Measurements from ENCODE around the gene LRRFIP1.

LRRFIP1 gene

DNA sequence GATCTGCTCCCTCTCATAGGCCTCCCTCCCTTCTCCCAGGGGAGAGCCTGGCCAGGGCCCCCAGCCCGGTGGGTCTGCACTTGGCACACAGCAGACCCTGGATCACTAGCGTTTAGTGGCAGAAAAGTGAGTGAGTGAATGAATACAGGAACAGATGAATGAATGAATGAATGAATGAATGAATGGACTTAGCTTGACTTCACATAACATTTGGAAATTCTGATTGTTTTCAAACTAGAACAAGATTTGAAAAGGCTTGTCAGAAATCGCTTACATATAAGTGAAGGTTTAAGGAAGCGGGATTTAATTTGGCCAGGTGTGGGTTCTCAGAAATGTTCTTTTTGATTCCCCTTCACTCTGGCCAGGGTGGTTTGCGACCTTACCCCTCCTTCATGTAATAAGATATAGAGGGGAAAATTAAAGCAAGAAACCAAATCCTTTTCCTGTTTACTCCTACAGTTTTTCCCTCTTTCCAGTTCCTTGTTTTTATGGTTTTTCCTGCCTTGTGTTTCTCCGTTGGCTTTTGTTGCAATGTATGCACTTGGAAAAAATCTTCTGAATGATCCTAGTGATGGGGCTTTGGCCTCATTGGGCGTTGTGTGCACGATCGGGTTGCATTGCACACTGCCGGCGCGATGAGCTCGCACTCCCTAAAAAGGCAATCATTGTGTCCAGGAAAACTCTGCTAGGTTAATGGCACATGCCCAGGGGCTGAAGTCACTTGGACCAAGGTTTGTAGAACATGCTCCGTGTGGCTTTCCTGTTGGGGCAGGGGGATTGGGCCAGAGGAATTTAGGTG lies 16.4 kb downstream of the LRRFIP1 start:
- no peak for DNase-seq (ENCODE audit: low read depth)
- H3K4me3 ChIP-seq (replicated peaks; ENCODE audit: low read depth, low read length), result no peak overlapping the region
- TF ChIP-seq, protein P1, sequence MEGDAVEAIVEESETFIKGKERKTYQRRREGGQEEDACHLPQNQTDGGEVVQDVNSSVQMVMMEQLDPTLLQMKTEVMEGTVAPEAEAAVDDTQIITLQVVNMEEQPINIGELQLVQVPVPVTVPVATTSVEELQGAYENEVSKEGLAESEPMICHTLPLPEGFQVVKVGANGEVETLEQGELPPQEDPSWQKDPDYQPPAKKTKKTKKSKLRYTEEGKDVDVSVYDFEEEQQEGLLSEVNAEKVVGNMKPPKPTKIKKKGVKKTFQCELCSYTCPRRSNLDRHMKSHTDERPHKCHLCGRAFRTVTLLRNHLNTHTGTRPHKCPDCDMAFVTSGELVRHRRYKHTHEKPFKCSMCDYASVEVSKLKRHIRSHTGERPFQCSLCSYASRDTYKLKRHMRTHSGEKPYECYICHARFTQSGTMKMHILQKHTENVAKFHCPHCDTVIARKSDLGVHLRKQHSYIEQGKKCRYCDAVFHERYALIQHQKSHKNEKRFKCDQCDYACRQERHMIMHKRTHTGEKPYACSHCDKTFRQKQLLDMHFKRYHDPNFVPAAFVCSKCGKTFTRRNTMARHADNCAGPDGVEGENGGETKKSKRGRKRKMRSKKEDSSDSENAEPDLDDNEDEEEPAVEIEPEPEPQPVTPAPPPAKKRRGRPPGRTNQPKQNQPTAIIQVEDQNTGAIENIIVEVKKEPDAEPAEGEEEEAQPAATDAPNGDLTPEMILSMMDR (IDR thresholded peaks at IDR 0.05; ENCODE audit: low read length, missing control alignments), result no peak

DNA sequence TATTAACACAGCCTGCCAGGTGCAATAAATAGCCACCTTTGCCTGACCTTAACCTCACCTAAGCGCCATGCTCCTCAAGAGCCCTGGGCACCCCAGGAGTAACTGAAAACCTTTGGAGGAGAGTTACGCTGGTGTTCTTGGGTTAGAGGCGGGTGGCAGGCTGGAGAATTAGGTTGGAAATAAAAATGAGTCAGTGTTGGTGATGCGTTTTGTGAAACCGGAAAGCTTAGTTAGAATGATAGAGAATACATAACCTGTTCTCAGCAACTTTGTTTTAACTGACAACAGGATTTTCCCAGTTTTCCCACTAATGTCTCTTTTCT lies 17.0 kb downstream of the LRRFIP1 start:
- no peak for DNase-seq (ENCODE audit: low read depth)
- TF ChIP-seq, protein P1 (IDR thresholded peaks at IDR 0.05; ENCODE audit: low read length, missing control alignments), result no peak
- H3K4me3 ChIP-seq (replicated peaks; ENCODE audit: low read depth, low read length), result no peak overlapping the region

DNA sequence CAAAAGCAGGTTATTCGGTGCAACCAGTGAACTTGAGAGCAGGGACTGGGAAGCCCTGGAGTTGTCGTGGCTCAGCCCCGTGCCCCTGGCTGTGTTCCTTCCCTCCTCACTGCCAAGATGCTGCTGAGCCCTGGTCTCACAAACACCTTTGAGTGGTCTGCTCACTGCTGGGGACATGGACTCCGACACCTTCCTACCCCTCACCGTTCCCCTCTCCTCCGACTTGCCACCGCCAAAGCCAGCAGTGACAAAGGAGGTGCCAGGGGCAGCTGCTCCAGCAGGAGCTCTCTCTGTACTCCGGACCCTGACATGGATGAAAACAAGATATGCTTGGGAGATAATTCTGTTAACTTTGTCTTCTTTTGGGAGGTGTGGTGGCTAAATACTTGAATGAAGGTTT lies 17.9 kb downstream of the LRRFIP1 start:
- TF ChIP-seq, protein P1 (IDR thresholded peaks at IDR 0.05; ENCODE audit: low read length, missing control alignments), result no peak
- DNase-seq (ENCODE audit: low read depth), result no peak
- H3K4me3 ChIP-seq (replicated peaks; ENCODE audit: low read depth, low read length), result no peak overlapping the region

DNA sequence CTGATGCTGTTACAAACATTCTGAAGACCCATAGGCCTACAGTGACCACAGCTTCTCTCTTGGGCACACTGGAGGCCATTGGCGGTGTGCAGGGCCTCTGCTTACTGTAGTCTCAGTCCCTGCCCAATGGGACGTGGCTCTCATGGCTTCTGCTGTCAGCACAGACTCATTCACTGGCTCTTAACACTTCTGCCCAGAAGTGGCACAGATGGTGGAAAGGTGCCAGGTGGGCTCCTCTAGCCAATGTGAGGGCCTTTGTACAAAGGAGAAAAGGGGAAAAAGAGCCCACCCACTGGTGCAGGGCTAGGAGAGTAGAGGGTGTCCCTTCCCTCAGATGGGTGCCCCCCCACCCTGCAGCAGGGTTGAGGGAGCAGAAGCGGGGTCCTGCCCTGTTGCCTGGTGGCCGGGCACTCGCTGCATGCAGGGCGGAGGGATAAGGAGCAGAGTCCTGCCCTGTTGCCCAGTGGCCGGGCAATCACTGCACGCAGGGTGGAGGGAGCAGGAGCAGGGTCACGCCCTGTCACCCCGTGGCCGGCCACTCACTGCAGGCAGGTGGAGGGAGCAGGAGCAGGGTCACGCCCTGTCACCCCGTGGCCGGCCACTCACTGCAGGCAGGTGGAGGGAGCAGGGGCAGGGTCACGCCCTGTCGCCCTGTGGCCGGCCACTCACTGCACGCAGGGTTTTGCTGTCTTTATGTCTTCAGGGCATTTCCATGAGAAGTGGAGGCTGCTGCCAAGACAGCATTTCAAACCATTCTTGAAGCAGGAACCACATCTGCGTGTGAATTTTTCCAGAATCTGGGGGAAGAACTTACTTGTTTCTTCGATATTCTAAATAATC lies 20.0 kb downstream of the LRRFIP1 start:
- H3K4me3 ChIP-seq (replicated peaks; ENCODE audit: low read depth, low read length), result no peak overlapping the region
- no peak for DNase-seq (ENCODE audit: low read depth)
- TF ChIP-seq, protein P1 (IDR thresholded peaks at IDR 0.05; ENCODE audit: low read length, missing control alignments), result no peak

DNA sequence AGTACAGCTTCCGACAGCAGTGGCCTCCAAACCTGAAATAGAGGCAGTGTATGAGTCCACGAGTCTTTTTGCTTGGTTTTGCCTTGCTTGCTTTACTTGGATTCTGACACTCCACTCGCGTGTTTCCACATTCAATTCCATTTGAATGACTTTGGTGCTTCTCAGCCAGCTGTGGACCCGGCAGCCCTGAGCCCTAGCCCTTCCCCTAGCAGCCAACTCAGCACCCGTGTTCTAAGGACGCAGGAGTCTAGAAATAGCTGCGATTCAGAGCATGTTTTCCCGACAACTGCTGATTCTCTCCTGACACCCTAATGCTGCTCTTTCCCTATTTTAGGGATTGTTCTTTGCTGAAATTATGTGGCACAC lies 20.6 kb downstream of the LRRFIP1 start:
- TF ChIP-seq, protein P1 (IDR thresholded peaks at IDR 0.05; ENCODE audit: low read length, missing control alignments), result no peak

DNA sequence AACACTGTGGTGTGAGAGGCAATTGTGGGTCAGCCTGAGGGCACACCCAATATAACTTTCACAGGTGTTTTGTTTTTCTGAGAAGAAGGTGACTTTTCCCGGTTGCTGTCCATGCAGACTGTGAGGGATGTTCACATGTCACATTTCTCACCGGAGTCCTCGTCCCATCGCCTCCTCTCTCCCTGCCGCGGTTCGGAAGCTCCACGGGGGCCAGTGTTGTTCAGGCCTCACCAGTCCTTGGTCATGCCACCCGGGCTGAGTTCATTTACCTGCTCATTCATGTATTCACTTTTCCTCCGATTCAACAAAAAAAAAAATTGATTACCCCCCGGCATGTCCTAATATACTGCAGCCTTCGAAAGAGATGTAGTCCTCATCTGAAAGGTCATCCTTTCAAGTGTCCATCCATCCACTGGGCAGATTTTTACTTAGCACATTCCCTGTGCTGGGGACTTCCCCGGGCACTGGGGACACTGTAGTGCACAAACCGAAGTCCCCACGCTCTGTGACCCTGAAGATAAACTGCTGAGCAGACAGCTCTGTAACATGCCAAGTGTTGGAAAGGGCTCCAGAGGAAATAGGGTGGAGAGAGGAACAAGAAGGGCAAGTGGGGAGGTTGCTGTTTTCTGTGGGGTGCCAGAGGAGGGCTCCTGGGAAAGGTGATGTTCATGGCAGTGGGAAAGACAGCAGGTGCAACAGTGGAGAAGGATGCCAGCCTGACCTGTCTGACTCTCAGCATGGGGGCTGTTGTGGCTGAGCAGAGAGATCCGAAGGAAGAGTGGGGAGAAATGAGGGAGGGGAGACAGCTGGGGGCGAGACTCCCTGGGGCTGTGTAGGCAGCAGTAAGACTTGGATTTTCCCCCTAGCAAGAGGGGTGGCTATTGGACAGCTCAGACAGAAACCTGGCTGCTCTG lies 22.4 kb downstream of the LRRFIP1 start:
- DNase-seq (ENCODE audit: low read depth), result no peak

More for the DNA sequence above, 20.6 kb downstream of the LRRFIP1 start:
- no peak overlapping the region for H3K4me3 ChIP-seq (replicated peaks; ENCODE audit: low read depth, low read length)
- DNase-seq (ENCODE audit: low read depth), result peak; percentile 38

More for the DNA sequence above, 22.4 kb downstream of the LRRFIP1 start:
- no peak overlapping the region for H3K4me3 ChIP-seq (replicated peaks; ENCODE audit: low read depth, low read length)
- TF ChIP-seq, protein P1 (IDR thresholded peaks at IDR 0.05; ENCODE audit: low read length, missing control alignments), result no peak
